Fibroblast of skin of back (primary cell): ENCODE measurements around the gene EDRF1. TPM values are rescaled to one million over a fixed set of nuclear protein-coding genes. Genes with fewer than 3 reads are reported as not detected.
"Not testable (repeated sequence)": the region's sequence is repeated elsewhere in the genome, so short reads cannot be mapped to it uniquely, and the experiment has no call there.

ENCODE experiments used
- DNase-seq: peaks from one replicate; pipeline ENCODE4 v3.0.0-alpha.2; 2013
- polyA plus RNA-seq, 2 experiments: library from polyadenylated mRNA; unstranded; fragments of 120-200 nt; gene quantifications; one replicate each; pipeline ENCODE4 v1.2.1, GENCODE V29; 2013; ENCODE audit not compliant: insufficient read length in 2 of 2

Gene EDRF1, protein sequence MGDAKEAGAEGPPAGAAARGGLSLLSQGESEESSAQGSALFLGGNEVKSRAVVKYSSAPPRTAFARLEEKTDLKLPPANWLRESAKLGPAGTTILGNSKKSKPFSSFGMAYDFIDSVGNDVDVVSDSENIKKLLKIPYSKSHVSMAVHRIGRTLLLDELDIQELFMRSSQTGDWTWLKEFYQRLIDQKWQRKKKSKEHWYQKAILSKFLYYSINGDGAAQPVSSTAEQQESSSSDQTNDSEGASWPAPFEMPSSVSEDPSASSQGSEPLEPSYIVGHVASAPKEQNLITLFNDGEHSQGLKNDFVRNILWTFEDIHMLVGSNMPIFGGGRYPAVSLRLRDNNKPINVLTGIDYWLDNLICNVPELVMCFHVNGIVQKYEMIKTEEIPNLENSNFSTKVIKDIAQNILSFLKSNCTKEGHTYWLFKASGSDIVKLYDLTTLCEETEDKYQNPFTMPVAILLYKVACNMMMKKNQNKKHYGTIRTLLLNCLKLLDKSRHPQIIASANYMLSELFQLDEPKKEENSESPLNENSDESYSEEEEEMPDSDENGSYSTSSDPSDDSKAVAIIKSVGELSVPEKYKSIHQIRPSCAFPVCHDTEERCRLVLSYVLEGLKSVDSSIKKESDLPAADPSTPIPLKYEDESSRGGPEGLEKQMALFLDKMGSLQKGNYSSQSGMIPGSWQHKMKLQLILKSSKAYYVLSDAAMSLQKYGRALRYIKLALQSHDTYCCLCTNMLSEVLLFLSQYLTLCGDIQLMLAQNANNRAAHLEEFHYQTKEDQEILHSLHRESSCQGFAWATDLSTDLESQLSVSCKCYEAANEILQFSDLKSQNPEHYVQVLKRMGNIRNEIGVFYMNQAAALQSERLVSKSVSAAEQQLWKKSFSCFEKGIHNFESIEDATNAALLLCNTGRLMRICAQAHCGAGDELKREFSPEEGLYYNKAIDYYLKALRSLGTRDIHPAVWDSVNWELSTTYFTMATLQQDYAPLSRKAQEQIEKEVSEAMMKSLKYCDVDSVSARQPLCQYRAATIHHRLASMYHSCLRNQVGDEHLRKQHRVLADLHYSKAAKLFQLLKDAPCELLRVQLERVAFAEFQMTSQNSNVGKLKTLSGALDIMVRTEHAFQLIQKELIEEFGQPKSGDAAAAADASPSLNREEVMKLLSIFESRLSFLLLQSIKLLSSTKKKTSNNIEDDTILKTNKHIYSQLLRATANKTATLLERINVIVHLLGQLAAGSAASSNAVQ
- 11.7 TPM for polyA plus RNA-seq (2013, experiment 1 of 2; ENCODE audit: insufficient read length)
- polyA plus RNA-seq (2013, experiment 2 of 2; ENCODE audit: insufficient read length), result 12.2 TPM

- DNase-seq, result peak; percentile 98
Observed at GRCh38 chr10:125719173-125720001, at the start of gene EDRF1. EDRF1 (plus strand) TSS chr10:125719709; CDS start chr10:125719808, 99 bp downstream.

DNA sequence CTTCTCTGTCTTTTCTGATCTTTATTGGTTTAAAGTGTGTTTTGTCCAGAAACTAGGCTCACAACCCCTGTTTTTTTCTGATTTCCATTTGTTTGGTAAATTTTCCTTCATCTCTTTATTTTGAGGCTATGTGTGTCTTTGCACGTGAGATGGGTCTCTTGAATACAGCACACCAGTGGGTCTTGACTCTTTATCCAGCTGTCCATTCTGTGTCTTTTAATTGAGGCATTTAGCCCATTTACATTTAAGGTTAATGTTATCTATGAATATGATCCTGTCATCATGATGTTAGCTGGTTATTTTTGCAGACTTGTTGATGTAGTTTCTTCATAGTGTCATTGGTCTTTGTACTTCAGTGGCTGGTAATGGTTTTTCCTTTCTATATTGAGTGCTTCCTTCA, 46.6 kb upstream of the EDRF1 start:
- no peak for DNase-seq

GRCh38 chr10:125679436-125679835, 40.1 kb upstream of the EDRF1 start:
- no peak for DNase-seq

GRCh38 chr10:125683063-125683462, 36.4 kb upstream of the EDRF1 start, which contains the start of gene TEX36:
TEX36 (minus strand) TSS chr10:125683163; CDS start chr10:125682989, 174 bp downstream.
- DNase-seq, result no peak

DNA sequence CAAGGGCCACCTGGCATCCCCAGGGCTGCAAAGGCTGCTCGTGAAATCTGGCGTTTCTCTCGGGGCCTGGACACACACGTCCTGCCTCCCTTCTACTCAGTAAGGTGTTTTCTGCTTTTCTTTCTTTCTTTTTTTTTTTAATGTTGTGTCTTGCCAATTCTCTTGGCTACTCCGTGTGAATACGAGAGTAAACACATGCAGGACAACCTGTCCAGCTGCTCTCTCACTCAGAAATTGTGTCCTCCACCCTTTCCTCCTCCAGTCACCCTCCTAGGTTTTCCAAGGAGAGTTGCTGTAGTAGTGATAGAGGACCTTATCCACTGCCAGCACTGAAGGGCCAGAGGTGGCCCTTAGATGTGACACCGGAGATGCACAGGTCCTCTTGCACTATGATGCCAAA, 35.7 kb upstream of the EDRF1 start:
- DNase-seq, result no peak

- no peak for DNase-seq
Observed at GRCh38 chr10:125684581-125684980, 34.9 kb upstream of the EDRF1 start.

GRCh38 chr10:125687507-125688185, 31.9 kb upstream of the EDRF1 start:
- no peak for DNase-seq

- DNase-seq, result no peak
Observed at GRCh38 chr10:125689955-125690569, 29.4 kb upstream of the EDRF1 start.

- no peak for DNase-seq
Observed at GRCh38 chr10:125691160-125691981, 28.1 kb upstream of the EDRF1 start.

DNA sequence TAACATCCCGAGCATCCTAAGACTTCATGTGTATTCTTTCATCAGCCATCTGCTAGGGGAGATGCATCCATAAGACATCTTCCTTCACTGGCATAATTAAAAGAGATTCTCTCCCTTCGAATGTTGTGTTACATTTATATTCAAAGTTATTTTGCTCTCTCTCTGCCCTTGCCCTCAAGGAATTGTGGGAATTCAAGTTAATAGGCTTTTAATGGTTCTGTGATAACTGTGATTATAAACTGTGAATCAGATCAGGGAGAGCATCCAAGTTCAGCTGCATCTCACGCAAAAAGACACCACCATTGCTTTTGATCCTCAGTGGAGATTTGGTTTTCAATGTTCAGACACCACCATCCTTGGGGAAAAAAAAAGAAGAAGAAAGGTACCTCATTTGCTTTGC, 27.3 kb upstream of the EDRF1 start:
- no peak for DNase-seq

DNA sequence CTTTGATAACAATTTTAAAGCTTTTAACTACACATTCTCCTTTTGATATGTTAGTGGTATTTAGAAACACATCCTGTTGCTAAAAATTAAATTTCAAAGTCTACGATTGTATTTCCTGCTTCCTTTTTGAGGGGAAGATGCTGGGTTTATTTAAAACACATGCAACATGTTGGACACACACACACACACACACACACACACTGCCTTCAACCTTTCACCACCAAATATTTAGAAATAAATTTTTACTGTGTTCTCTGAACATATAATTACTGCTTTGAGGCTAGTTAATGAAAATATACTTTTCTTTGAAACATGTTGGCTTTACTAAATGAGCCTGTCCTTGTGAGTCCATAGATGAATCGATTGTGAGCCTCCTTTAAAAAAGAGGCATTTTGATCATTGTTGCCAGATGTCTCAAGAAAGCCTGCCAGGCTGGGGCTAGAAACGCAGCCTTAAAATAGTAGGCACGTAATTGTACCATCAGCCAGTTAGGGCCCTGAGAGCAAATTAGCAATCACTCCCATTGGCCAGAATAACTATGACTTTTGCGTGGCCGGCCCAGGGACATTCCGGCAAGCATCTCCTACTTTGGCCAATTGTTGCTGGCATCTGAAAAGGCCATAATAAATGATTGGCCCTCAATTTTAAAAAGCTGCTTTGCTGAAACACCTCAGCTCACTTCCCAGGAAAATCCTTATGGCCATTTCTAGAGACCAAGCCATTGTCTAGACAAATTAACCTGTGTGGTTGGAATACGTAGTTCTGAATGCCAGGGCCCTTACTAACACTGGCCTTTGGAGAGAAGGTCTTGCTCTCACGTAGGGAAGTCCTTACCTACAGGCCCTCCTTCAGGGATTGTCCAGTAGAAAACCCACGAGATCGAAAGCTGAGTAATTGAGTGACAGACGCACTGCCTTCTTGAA, 26.6 kb upstream of the EDRF1 start:
- DNase-seq, result peak; percentile 28

- DNase-seq, result no peak
Observed at GRCh38 chr10:125693524-125693847, 26.0 kb upstream of the EDRF1 start.

DNA sequence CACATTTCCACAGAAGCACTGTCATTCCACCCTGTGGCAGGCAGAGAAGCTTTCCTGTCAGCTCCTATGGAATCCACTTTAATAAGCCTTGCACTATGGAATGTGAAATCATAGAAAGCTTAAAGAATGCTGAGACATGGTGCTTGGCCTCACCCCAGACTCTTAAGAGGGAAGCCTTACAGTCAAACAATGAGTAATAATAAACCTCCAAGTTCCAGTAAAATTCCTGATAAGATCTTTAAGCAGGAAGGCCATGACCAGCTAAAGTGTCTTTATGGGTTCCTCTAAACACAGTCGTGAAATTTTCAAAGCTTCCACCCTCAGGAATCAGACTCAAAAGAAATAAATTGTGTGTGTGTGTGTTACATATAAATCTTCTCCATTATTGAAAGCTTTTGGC, 24.6 kb upstream of the EDRF1 start:
- DNase-seq, result peak; percentile 91

DNA sequence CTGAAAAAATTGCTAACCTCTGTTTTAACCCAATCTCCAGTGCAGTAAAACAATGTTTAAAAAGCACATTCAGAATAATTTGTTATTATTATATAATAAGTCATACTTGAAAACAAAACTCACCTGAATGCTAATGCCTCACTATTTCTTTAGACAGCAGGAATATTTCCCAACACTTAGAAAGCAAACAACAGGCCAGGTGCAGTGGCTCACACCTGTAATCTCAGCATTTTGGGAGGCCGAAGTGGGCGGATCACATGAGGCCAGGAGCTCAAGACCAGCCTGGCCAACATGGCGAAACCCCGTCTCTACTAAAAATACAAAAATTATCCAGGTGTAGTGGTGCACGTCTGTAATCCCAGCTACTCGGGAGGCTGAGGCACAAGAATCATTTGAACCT, 22.6 kb upstream of the EDRF1 start:
- not testable (repeated sequence) for DNase-seq

GRCh38 chr10:125698481-125698998, 21.0 kb upstream of the EDRF1 start:
- no peak for DNase-seq

DNA sequence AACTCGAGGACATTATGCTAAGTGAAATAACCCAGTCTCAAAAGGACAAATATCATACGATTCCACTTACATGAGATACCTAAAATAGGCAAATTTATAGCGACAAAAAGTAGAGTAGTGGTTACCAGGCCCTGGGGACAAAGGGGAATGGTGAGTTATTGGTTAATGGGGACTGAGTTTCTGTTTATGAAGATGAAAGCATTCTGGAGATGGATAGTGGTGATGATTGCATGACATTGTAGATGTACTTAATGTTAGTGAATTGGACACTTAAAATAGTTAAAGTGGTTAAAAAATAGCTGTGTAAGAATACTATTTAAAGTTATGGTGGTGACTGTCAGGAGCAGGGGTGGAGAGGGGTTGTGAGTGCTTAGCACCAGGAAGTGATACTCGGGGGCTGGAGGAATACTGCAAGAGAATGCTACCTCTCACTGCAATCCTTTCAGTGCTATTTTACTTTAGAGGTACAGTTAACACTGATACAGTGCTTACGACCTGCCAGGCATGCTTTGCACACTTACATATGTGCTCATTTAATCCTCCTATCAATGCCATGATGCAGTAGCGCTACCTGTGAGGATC, 19.9 kb upstream of the EDRF1 start:
- DNase-seq, result no peak

- DNase-seq, result peak; percentile 35
Observed at GRCh38 chr10:125700355-125700911, 19.1 kb upstream of the EDRF1 start.
